Muscle of leg (tissue), 11 donors: Measurements from ENCODE around the gene RNF213. TPM values are rescaled to one million over a fixed set of nuclear protein-coding genes. Genes with fewer than 3 reads are reported as not detected.
"Not testable (repeated sequence)": the region's sequence is repeated elsewhere in the genome, so short reads cannot be mapped to it uniquely, and the experiment has no call there.

Experiments used
- DNase-seq: peaks from one replicate; pipeline ENCODE4 v3.0.0; 2013
- H3K27ac ChIP-seq: one replicate; pipeline ENCODE4 v1.5.1; 2013; ENCODE audit warnings: mild to moderate bottlenecking, low read length, control low read depth
- H3K27me3 ChIP-seq: one replicate; pipeline ENCODE4 v1.6.1; 2013; ENCODE audit warnings: low read length; ENCODE audit not compliant: control insufficient read depth, insufficient read depth
- H3K36me3 ChIP-seq: one replicate; pipeline ENCODE4 v1.6.1; 2013; ENCODE audit warnings: low read length; ENCODE audit not compliant: control insufficient read depth, insufficient read depth
- H3K4me1 ChIP-seq: one replicate; pipeline ENCODE4 v1.6.1; 2013; ENCODE audit warnings: low read length; ENCODE audit not compliant: control insufficient read depth, insufficient read depth
- H3K4me3 ChIP-seq: one replicate; pipeline ENCODE4 v1.5.1; 2013; ENCODE audit warnings: low read length, control low read depth
- H3K9me3 ChIP-seq: replicated peaks from 2 replicates; pipeline ENCODE4 v1.6.1; 2013; ENCODE audit warnings: low read depth, low read length; ENCODE audit not compliant: control insufficient read depth
- WGBS: methylation state at CpG from one replicate; pipeline ENCODE4 v1.1.5; 2013; ENCODE audit warnings: missing lambda C conversion rate; ENCODE audit not compliant: insufficient coverage; 5-methylcytosine and 5-hydroxymethylcytosine counted together
- polyA plus RNA-seq, 8 donors: library from polyadenylated mRNA; unstranded; fragments of 120-200 nt; gene quantifications; one replicate each; pipeline versions ENCODE4 v1.2.1 to v1.2.3, GENCODE V29; 2013; ENCODE audit warnings: inconsistent platforms in 1 of 8, low replicate concordance in 1 of 8; ENCODE audit not compliant: insufficient read length in 8 of 8, insufficient read depth in 1 of 8
- total RNA-seq: library from RNA; stranded (reverse); fragments of 120-200 nt; gene quantifications from one replicate; pipeline ENCODE4 v1.2.4, GENCODE V29; 2013

RNF213 gene
- total and polyA plus RNA-seq, 9 donors: 23.0 to 43.0 (median 32.9) TPM

- not testable (repeated sequence) for H3K4me1 ChIP-seq, H3K27ac ChIP-seq, H3K27me3 ChIP-seq, DNase-seq, H3K9me3 ChIP-seq, H3K4me3 ChIP-seq
- H3K36me3 ChIP-seq: peaks cover 81% of the 10 kb centered on the region
- WGBS: 85% methylated on average over 3 of the region's 6 CpGs
Measured at GRCh38 chr17:80329421-80329820, 68.8 kb downstream of the RNF213 start.

GRCh38 chr17:80330276-80330675, 69.6 kb downstream of the RNF213 start:
- H3K27ac ChIP-seq: no peak overlapping the region
- H3K4me3 ChIP-seq: no peak overlapping the region
- WGBS: 85% methylated on average over 3 of the region's 9 CpGs
- no peaks in the 10 kb centered on the region for H3K27me3 ChIP-seq
- H3K9me3 ChIP-seq: no peaks in the 10 kb centered on the region
- peaks cover 80% of the 10 kb centered on the region for H3K36me3 ChIP-seq
- H3K4me1 ChIP-seq: no peaks in the 10 kb centered on the region
- DNase-seq: no peak

GRCh38 chr17:80330938-80331337, 70.3 kb downstream of the RNF213 start:
- H3K27ac ChIP-seq, H3K4me3 ChIP-seq, H3K4me1 ChIP-seq, H3K27me3 ChIP-seq, DNase-seq, H3K9me3 ChIP-seq: not testable (repeated sequence)
- H3K36me3 ChIP-seq: peaks cover 79% of the 10 kb centered on the region
- WGBS: 83% methylated on average over 4 of the region's 6 CpGs

GRCh38 chr17:80331820-80332219, 71.2 kb downstream of the RNF213 start:
- no peak overlapping the region for H3K4me3 ChIP-seq
- no peaks in the 10 kb centered on the region for H3K4me1 ChIP-seq
- H3K36me3 ChIP-seq: peaks cover 80% of the 10 kb centered on the region
- no peaks in the 10 kb centered on the region for H3K9me3 ChIP-seq
- WGBS: 89% methylated on average over 9 of the region's 10 CpGs
- DNase-seq: no peak
- H3K27ac ChIP-seq: no peak overlapping the region
- H3K27me3 ChIP-seq: no peaks in the 10 kb centered on the region

- peaks cover 78% of the 10 kb centered on the region for H3K36me3 ChIP-seq
- H3K27ac ChIP-seq: no peak overlapping the region
- no peak overlapping the region for H3K4me3 ChIP-seq
- no peaks in the 10 kb centered on the region for H3K4me1 ChIP-seq
- no peaks in the 10 kb centered on the region for H3K9me3 ChIP-seq
- 97% methylated on average over 20 of the region's 27 CpGs for WGBS
- H3K27me3 ChIP-seq: no peaks in the 10 kb centered on the region
- no peak for DNase-seq
Measured at GRCh38 chr17:80337195-80337895, 76.7 kb downstream of the RNF213 start.

- H3K27ac ChIP-seq: no peak overlapping the region
- H3K9me3 ChIP-seq: no peaks in the 10 kb centered on the region
- no peak for DNase-seq
- H3K4me3 ChIP-seq: no peak overlapping the region
- no peaks in the 10 kb centered on the region for H3K27me3 ChIP-seq
- H3K4me1 ChIP-seq: no peaks in the 10 kb centered on the region
- peaks cover 81% of the 10 kb centered on the region for H3K36me3 ChIP-seq
- WGBS: 88% methylated on average over 8 of the region's 8 CpGs
Measured at GRCh38 chr17:80339118-80339517, 78.5 kb downstream of the RNF213 start.

- Histone ChIP-seq H3K9me3 (no peaks in the 10 kb centered on the region), H3K4me3 (no peak overlapping the region), H3K27me3 (no peaks in the 10 kb centered on the region), H3K36me3 (peaks cover 85% of the 10 kb centered on the region), H3K27ac (no peak overlapping the region), H3K4me1 (no peaks in the 10 kb centered on the region)
- DNase-seq: no peak
- 92% methylated on average over 35 of the region's 36 CpGs for WGBS
Measured at GRCh38 chr17:80339731-80340456, 79.2 kb downstream of the RNF213 start.

GRCh38 chr17:80345321-80345720, 84.7 kb downstream of the RNF213 start:
- no peak for DNase-seq
- no peak overlapping the region for H3K4me3 ChIP-seq
- no peaks in the 10 kb centered on the region for H3K9me3 ChIP-seq
- H3K36me3 ChIP-seq: peaks cover 94% of the 10 kb centered on the region
- no peaks in the 10 kb centered on the region for H3K27me3 ChIP-seq
- WGBS: 93% methylated on average over 15 of the region's 15 CpGs
- H3K27ac ChIP-seq: no peak overlapping the region
- H3K4me1 ChIP-seq: no peaks in the 10 kb centered on the region

GRCh38 chr17:80345841-80346497, 85.3 kb downstream of the RNF213 start:
- no peak overlapping the region for H3K4me3 ChIP-seq
- H3K27ac ChIP-seq: no peak overlapping the region
- DNase-seq: no peak
- H3K4me1 ChIP-seq: no peaks in the 10 kb centered on the region
- peaks cover 94% of the 10 kb centered on the region for H3K36me3 ChIP-seq
- H3K27me3 ChIP-seq: no peaks in the 10 kb centered on the region
- H3K9me3 ChIP-seq: no peaks in the 10 kb centered on the region
- WGBS: 97% methylated on average over 27 of the region's 27 CpGs

GRCh38 chr17:80346498-80347275, 86.0 kb downstream of the RNF213 start:
- 93% methylated on average over 34 of the region's 38 CpGs for WGBS
- Histone ChIP-seq H3K4me3 (no peak overlapping the region), H3K36me3 (peaks cover 95% of the 10 kb centered on the region), H3K4me1 (no peaks in the 10 kb centered on the region), H3K9me3 (no peaks in the 10 kb centered on the region), H3K27ac (no peak overlapping the region), H3K27me3 (no peaks in the 10 kb centered on the region)
- no peak for DNase-seq
